Measurements from ENCODE around the gene FPGS. TPM values are rescaled to one million over a fixed set of nuclear protein-coding genes. Genes with fewer than 3 reads are reported as not detected.

Gene FPGS, protein sequence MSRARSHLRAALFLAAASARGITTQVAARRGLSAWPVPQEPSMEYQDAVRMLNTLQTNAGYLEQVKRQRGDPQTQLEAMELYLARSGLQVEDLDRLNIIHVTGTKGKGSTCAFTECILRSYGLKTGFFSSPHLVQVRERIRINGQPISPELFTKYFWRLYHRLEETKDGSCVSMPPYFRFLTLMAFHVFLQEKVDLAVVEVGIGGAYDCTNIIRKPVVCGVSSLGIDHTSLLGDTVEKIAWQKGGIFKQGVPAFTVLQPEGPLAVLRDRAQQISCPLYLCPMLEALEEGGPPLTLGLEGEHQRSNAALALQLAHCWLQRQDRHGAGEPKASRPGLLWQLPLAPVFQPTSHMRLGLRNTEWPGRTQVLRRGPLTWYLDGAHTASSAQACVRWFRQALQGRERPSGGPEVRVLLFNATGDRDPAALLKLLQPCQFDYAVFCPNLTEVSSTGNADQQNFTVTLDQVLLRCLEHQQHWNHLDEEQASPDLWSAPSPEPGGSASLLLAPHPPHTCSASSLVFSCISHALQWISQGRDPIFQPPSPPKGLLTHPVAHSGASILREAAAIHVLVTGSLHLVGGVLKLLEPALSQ
- 41.4 and 50.2 TPM in 2 replicates for total RNA-seq

DNA sequence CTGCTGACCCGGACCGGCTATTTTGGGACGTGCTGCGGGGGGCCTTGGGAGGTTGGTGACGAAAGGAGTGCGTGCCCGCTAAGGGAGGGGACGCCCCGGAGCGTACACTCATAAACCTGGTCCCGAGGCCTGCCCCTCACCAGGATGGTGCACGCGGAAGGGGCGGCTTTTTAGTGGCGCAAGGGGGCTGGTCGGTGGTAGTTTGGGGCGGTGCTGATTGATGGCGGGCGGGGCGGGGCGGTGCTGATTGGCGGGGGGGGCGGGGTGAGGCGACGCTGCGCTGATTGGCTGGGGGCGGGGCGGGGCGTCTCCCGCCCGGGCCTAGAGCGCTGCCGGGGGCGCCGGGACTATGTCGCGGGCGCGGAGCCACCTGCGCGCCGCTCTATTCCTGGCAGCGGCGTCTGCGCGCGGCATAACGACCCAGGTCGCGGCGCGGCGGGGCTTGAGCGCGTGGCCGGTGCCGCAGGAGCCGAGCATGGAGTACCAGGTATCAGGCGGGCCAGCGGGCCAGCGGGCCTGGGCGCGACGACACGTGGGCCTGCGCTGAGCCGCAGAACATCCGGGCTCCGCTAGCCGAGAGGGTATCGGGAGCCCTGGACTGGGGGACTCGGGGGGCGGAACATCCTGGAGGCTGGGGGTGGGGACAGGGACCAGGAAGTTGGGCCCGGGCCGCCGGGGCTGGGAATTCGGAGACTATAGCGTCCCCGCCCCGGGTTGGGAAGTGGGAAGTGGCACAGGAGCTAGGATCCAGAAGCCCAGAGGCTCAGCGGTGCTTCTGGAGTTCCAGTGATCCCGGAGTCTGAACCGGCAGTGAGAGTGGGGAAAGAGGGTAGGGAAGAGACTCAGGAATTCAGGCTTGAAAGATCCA is at the start of gene FPGS:
Gene FPGS (plus strand): TSS at position 307 of the 868 bp plus-strand sequence. CDS start 43 bp downstream, at position 350.

DNA sequence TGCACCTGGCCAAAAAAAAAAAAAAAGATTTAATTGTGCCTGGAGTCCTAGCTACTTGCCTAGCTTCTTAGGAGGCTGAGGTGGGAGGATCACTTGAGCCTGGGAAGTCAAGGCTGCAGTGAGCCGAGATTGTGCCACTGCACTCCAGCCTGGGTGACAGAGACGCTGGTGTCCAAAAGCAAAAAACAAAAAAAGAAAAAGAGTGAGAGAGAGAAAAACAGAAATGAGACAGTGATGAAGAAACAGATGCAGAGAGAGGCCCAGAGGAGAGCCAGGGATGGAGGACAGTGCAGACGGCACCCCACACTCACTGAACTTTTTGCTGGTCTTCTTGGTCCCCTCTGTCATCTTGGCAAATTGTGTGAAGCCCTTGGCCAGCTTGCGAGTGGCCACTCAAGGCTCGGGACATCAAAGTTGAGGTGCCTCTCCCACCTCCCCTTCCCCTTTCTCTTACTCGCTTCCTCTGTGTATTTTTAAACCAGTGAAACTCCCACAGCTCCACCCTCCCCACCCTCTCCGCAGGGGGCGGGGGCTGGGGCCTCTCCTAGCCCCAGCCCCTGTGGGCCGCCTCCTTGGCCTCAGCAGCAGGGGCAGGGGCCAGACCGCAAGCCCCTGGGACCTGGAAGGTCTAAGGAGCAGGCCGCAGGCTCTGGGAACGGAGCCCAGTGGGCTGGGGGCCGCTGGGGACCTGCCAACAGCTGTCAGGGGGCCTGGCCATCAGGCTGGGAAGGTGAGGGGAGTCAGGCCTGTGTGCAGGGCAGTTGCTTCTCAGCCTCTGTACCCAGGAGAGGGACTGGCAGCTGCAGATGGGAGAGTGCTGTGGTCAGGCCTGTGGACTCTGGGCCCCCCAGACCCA is 24.2 kb upstream of the FPGS start, which contains the start of gene SH2D3C:
Gene SH2D3C (minus strand): TSS at position 387 of the 856 bp plus-strand sequence. CDS start 39 bp downstream, at position 348.

DNA sequence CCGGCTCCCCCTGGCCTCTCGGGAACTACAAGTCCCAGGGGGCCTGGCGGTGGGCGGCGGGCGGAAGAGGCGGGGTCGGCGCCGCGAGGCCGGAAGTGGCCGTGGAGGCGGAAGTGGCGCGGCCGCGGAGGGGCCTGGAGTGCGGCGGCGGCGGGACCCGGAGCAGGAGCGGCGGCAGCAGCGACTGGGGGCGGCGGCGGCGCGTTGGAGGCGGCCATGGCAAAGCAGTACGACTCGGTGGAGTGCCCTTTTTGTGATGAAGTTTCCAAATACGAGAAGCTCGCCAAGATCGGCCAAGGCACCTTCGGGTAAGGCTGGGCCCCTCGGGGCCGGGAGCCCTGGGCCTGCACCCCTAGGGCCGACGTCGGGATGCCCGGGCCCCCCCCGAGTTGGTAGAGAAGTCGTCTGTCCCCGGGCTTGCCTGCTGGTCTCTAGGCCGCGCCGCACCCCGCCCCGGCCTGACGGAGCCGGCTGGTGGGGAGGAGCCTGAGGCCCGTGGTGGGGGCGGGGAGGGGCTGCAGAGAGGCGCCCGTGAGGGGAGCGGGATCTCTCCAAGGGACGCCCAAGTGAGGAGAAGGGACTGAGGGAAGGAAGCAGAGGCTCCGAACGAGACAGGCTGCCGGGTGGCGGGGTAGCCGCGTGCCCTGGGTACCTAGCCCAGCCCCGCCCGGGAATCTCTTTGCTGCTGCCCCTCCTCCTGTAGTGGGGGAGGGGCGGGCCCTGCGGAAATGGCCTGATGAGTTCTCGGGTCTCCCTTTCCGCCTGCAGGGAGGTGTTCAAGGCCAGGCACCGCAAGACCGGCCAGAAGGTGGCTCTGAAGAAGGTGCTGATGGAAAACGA is 16.5 kb upstream of the FPGS start, which contains the start of gene CDK9:
Gene CDK9 (plus strand): TSS at position 102 of the 840 bp plus-strand sequence. CDS start 115 bp downstream, at position 217.

DNA sequence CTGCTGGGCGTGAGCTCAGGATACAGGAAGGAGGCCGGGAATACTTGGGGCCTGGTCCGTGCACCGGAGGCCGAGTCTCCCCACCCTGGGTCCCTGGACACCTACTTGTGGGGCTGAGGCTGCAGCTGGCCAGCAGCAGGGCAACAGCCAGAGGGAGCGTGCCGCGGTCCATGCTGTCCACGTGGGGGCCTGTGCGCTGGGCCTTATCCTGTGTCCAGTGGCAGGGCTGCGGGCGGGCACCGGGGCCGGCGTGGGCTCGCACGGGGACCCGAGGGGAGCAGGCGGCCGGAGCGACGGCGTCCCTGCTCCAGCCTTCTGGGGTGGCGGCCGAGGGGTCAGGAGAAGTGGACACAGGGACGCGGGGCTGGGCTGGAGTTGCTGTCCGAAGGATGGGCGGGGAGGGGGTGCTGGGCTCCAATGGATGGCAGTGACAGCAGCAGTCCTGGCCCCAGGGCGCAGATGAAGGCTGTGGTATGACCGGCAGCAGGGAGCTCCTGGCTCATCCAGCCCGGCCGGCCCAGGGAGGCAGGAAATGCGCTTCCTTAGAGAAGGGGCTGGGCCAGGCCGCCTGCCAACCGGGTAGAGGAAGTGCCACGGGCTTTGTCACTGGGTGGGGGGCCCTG is 51.6 kb downstream of the FPGS start, which contains the start of gene ENG:
Gene ENG (minus strand): TSS at position 475 of the 623 bp plus-strand sequence. CDS start 303 bp downstream, at position 172.

Other genes starting within 250 kb of the FPGS start
- 19.6 and 23.4 TPM in 2 replicates for gene STXBP1, start 190.6 kb upstream of the FPGS start, total RNA-seq
- gene CFAP157, start 95.9 kb upstream of the FPGS start, total RNA-seq: 0.28 TPM in 1 of 2 replicates, not detected in the other
- gene PTRH1, start 87.2 kb upstream of the FPGS start, total RNA-seq: 17.8 and 32.0 TPM in 2 replicates
- under 0.01 TPM in 1 of 2 replicates, not detected in the other for gene TTC16, start 86.8 kb upstream of the FPGS start, total RNA-seq
- gene TOR2A, start 67.6 kb upstream of the FPGS start, total RNA-seq: 2.3 and 3.8 TPM in 2 replicates
- 0.19 and 0.85 TPM in 2 replicates for gene SH2D3C, start 24.2 kb upstream of the FPGS start, total RNA-seq
- 36.4 and 37.4 TPM in 2 replicates for gene CDK9, start 16.8 kb upstream of the FPGS start, total RNA-seq
- gene ENG, start 51.8 kb downstream of the FPGS start, total RNA-seq: 24.2 and 34.3 TPM in 2 replicates
- gene AK1, start 74.8 kb downstream of the FPGS start, total RNA-seq: 21.7 and 40.3 TPM in 2 replicates
- 33.7 and 51.0 TPM in 2 replicates for gene ST6GALNAC6, start 96.7 kb downstream of the FPGS start, total RNA-seq
- 33.3 and 51.4 TPM in 2 replicates for gene ST6GALNAC4, start 114.2 kb downstream of the FPGS start, total RNA-seq
- 0.77 and 2.0 TPM in 2 replicates for gene PIP5KL1, start 127.9 kb downstream of the FPGS start, total RNA-seq
- 7.9 and 10.0 TPM in 2 replicates for gene DPM2, start 135.0 kb downstream of the FPGS start, total RNA-seq
- 2.5 and 7.3 TPM in 2 replicates for gene EEIG1, start 178.1 kb downstream of the FPGS start, total RNA-seq

Measured in regular cardiac myocyte (primary cell).